ACC112 (cell line): ENCODE data around the gene DYNC1LI1.
A peak's percentile ranks its signal among the peaks of the same experiment; 100 is the strongest.
"Not testable (repeated sequence)": the region's sequence is repeated elsewhere in the genome, so short reads cannot be mapped to it uniquely, and the experiment has no call there.

Experiments used
- H2AFZ ChIP-seq: fragments of 200-600 bp; sonication (generic); one replicate; pipeline ENCODE4 v1.6.0; 2017; ENCODE audit warnings: antibody characterized with exemption, low read length; ENCODE audit not compliant: unreplicated experiment
- H3K27ac ChIP-seq: fragments of 200-600 bp; sonication (generic); 2 replicates; pipeline ENCODE4 v1.5.1; 2014; ENCODE audit warnings: low read depth, mild to moderate bottlenecking, antibody characterized with exemption, low read length, moderate library complexity
- H3K27me3 ChIP-seq: fragments of 200-600 bp; sonication (generic); 2 replicates; pipeline ENCODE4 v1.6.1; 2014; ENCODE audit warnings: mild to moderate bottlenecking, antibody characterized with exemption, low read length, moderate library complexity, mixed read lengths; ENCODE audit not compliant: insufficient read depth
- H3K36me3 ChIP-seq: fragments of 200-600 bp; sonication (generic); 2 replicates; pipeline ENCODE4 v1.6.1; 2016; ENCODE audit warnings: mild to moderate bottlenecking, antibody characterized with exemption, low read length, moderate library complexity, mixed read lengths; ENCODE audit not compliant: insufficient read depth
- H3K4me1 ChIP-seq: fragments of 200-600 bp; sonication (generic); one replicate; pipeline ENCODE4 v1.6.1; 2016; ENCODE audit warnings: low read length, mixed read lengths; ENCODE audit not compliant: insufficient read depth, unreplicated experiment, control insufficient read depth
- H3K4me3 ChIP-seq: fragments of 200-600 bp; sonication (generic); 2 replicates; pipeline ENCODE4 v1.5.1; 2014; ENCODE audit warnings: mild to moderate bottlenecking, low read depth, low read length
- H3K79me2 ChIP-seq: fragments of 200-600 bp; sonication (generic); one replicate; pipeline ENCODE4 v1.6.0; 2016; ENCODE audit warnings: low read length; ENCODE audit not compliant: control insufficient read depth, unreplicated experiment, insufficient read depth

Gene DYNC1LI1

GRCh38 chr3:32583708-32584107, 13.1 kb upstream of the DYNC1LI1 start:
- no peaks in the 10 kb centered on the region for H3K4me1 ChIP-seq
- no peaks in the 10 kb centered on the region for H3K79me2 ChIP-seq
- H2AFZ ChIP-seq, result no peak overlapping the region
- H3K27ac ChIP-seq, result no peak overlapping the region
- H3K36me3 ChIP-seq, result no peaks in the 10 kb centered on the region
- no peaks in the 10 kb centered on the region for H3K27me3 ChIP-seq
- no peak overlapping the region for H3K4me3 ChIP-seq

DNA sequence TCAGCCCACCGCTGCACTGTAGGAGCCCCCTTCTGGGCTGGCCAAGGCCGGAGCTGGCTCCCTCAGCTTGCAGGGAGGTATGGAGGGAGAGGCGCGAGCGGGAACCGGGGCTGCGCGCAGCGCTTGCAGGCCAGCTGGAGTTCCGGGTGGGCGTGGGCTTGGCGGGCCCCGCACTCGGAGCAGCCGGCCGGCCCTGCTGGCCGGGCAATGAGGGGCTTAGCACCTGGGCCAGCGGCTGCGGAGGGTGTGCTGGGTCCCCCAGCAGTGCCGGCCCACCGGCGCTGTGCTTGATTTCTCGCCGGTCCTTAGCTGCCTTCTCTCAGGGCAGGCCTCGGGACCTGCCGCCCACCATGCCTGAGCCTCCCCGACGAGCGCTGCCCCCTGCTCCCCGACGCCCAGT, 8.0 kb upstream of the DYNC1LI1 start:
- not testable (repeated sequence) for H2AFZ ChIP-seq, H3K27ac ChIP-seq, H3K4me3 ChIP-seq, H3K36me3 ChIP-seq, H3K79me2 ChIP-seq, H3K27me3 ChIP-seq
- H3K4me1 ChIP-seq, result peaks cover 11% of the 10 kb centered on the region

GRCh38 chr3:32577581-32578556, 7.2 kb upstream of the DYNC1LI1 start:
- Histone ChIP-seq H3K36me3 (no peaks in the 10 kb centered on the region), H3K4me1 (peaks cover 11% of the 10 kb centered on the region), H2AFZ (peak overlapping the region; percentile 85)

DNA sequence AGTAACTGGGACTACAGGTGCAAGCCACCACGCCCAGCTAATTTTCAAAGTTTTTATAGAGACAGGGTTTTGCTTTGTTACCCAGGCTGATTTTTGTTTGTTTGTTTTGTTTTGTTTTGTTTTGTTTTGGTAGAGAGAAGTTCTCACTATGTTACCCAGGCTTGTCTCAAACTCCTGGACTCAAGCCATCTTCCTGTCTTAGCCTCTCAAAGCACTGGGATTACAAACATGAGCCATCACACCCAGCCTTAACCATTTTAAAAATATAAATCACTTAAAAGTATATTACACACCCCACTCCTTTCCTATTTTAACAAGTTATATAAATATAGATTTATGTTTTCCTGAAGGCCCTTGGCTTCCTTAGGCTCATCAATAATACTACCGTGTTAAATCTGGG, 6.5 kb upstream of the DYNC1LI1 start:
- Histone ChIP-seq H3K27ac (0 out of 2 replicates have a peak overlapping the region, but pooled peaks have one; percentile 6), H3K4me3 (peak overlapping the region; percentile 66), H3K4me1 (peaks cover 11% of the 10 kb centered on the region), H2AFZ (peak overlapping the region; percentile 85), H3K36me3 (no peaks in the 10 kb centered on the region), H3K79me2 (no peaks in the 10 kb centered on the region), H3K27me3 (no peaks in the 10 kb centered on the region)

More at GRCh38 chr3:32577581-32578556, 7.2 kb upstream of the DYNC1LI1 start:
- H3K79me2 ChIP-seq, result no peaks in the 10 kb centered on the region
- 0 out of 2 replicates have a peak overlapping the region, but pooled peaks have one; percentile 6 for H3K27ac ChIP-seq
- peak overlapping the region; percentile 66 for H3K4me3 ChIP-seq
- no peaks in the 10 kb centered on the region for H3K27me3 ChIP-seq

DNA sequence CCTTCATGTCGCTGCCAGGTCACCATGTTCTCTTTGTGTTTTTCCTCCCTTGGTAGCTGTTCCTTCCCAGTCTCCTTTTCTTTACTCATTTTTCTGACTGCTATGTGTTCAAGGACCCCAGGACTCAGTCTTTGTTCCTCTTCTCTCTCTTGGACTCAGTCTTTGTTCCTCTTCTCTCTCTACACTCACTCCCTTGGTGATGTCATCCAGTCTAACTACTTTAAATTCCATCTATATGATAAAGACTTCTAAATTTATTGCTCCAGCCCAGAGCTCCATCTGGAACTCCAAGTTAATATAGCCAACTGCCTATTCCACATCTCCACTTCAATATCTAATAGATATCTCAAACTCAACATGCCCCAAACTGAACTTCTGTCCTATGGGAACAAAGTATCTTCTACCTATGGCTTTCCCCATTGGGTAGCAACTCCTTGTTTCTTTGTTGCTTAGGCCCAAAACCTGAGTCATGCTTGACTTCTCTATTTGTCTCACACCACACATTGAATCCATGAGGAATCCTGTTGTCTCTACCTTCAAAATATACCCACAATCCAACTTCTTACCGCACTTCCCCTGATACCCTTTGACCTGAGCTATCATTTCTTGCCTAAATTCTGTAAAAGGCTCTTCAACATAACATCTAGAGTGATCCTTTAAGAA, 4.9 kb upstream of the DYNC1LI1 start:
- no peaks in the 10 kb centered on the region for H3K36me3 ChIP-seq
- H3K4me1 ChIP-seq, result peaks cover 18% of the 10 kb centered on the region
- H2AFZ ChIP-seq, result no peak overlapping the region
- no peaks in the 10 kb centered on the region for H3K79me2 ChIP-seq
- H3K4me3 ChIP-seq, result no peak overlapping the region
- no peaks in the 10 kb centered on the region for H3K27me3 ChIP-seq
- H3K27ac ChIP-seq, result no peak overlapping the region

DNA sequence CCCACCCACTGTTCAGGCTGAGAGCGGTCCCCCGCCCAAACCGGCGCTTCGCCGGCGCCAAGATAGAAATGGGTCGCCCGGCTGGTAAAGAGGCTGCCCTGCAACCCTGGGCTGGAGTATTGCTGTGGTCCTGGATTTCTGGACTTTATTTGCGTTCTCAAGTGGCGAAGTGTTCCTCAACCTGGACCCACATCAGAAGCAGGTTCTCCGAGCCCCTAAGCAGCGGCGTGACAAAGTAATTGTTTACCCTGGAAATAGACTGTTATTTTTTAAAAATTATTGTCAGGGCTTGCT, 481 bp upstream of the DYNC1LI1 start:
- peak overlapping the region; percentile 73 for H3K27ac ChIP-seq

GRCh38 chr3:32569540-32570420, 878 bp downstream of the DYNC1LI1 start:
- H3K79me2 ChIP-seq, result peaks cover 51% of the 10 kb centered on the region
- no peaks in the 10 kb centered on the region for H3K27me3 ChIP-seq
- H2AFZ ChIP-seq, result peak overlapping the region; percentile 89
- peak overlapping the region; percentile 73 for H3K27ac ChIP-seq
- peak overlapping the region; percentile 97 for H3K4me3 ChIP-seq
- no peaks in the 10 kb centered on the region for H3K36me3 ChIP-seq
- peaks cover 16% of the 10 kb centered on the region for H3K4me1 ChIP-seq

More for the DNA sequence above, 481 bp upstream of the DYNC1LI1 start:
- Histone ChIP-seq H3K4me1 (peaks cover 16% of the 10 kb centered on the region), H3K36me3 (no peaks in the 10 kb centered on the region), H2AFZ (peak overlapping the region; percentile 92), H3K79me2 (peaks cover 40% of the 10 kb centered on the region), H3K4me3 (peak overlapping the region; percentile 97), H3K27me3 (no peaks in the 10 kb centered on the region)

GRCh38 chr3:32568953-32569352, 1.7 kb downstream of the DYNC1LI1 start:
- H3K36me3 ChIP-seq, result 0 out of 2 replicates have a peak, but pooled peaks cover under 1% of the 10 kb centered on the region
- H3K4me1 ChIP-seq, result peaks cover 16% of the 10 kb centered on the region
- no peak overlapping the region for H2AFZ ChIP-seq
- H3K27me3 ChIP-seq, result no peaks in the 10 kb centered on the region
- H3K4me3 ChIP-seq, result peak overlapping the region; percentile 97
- peaks cover 58% of the 10 kb centered on the region for H3K79me2 ChIP-seq
- H3K27ac ChIP-seq, result no peak overlapping the region; the same call in 1 of the 2 replicates

DNA sequence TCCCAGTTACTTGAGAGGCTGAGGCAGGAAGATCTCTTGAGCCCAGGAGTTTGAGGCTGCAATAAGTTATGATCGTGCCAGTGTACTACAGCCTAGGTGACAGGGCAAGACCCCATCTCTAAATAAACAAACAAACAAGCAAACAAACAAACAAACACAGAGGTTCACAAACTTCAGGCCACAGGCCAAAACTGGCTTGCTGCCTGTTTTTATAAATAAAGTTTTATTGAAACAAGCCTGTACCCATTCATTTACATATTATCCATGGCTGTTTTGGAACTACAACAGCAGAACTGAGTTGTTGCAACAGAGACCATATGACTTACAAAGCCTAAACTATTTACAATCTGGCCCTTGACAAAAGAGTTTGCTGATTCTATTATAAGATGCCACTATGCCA, 6.5 kb downstream of the DYNC1LI1 start:
- no peak overlapping the region for H3K4me3 ChIP-seq
- no peak overlapping the region for H3K27ac ChIP-seq
- no peaks in the 10 kb centered on the region for H3K27me3 ChIP-seq
- peaks cover 8% of the 10 kb centered on the region for H3K4me1 ChIP-seq
- peaks cover 12% of the 10 kb centered on the region for H3K36me3 ChIP-seq
- no peak overlapping the region for H2AFZ ChIP-seq
- peaks cover 77% of the 10 kb centered on the region for H3K79me2 ChIP-seq

DNA sequence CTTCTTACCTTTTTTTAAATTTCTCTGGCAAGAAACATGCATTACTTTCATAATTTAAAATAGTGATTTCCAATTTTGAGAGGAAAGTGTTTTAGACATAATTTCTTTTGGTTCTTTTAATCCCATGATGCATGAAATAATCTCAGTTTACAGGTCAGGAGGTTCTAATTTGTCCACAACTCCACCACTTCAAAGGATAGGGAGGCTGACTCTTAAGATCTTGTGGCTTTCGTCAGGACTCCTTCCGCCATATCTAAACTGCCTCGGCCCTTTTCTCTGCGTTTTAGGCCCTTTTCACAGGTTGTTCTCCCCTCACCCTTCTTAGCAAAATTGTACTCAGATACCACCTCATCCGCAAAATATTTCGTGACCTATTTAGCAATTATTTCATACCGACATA, 8.0 kb downstream of the DYNC1LI1 start:
- no peaks in the 10 kb centered on the region for H3K27me3 ChIP-seq
- H3K4me1 ChIP-seq, result no peaks in the 10 kb centered on the region
- H3K4me3 ChIP-seq, result no peak overlapping the region
- no peak overlapping the region for H2AFZ ChIP-seq
- H3K27ac ChIP-seq, result no peak overlapping the region
- peaks cover 12% of the 10 kb centered on the region for H3K36me3 ChIP-seq
- H3K79me2 ChIP-seq, result peaks cover 63% of the 10 kb centered on the region
